HEK293T (cell line): ENCODE data around the gene PSPC1.

Source experiments
- ARNT ChIP-seq: fragments of 450-650 bp; IDR thresholded peaks from 2 replicates; pipeline ENCODE4 v1.6.1; 2017; ENCODE audit warnings: mild to moderate bottlenecking
- ELF4 ChIP-seq: fragments of 450-650 bp; IDR thresholded peaks from 2 replicates; pipeline ENCODE4 v1.6.1; 2017; ENCODE audit warnings: antibody characterized with exemption
- FOXM1 ChIP-seq: fragments of 450-650 bp; IDR thresholded peaks from 2 replicates; pipeline ENCODE4 v1.6.1; 2017; ENCODE audit warnings: mild to moderate bottlenecking, borderline replicate concordance
- L3MBTL2 ChIP-seq: fragments of 450-650 bp; conservative IDR thresholded peaks from 2 replicates; pipeline ENCODE4 v1.6.1; 2016; ENCODE audit warnings: mild to moderate bottlenecking
- PKNOX1 ChIP-seq: fragments of 450-650 bp; IDR thresholded peaks from 2 replicates; pipeline ENCODE4 v1.6.1; 2016
- SP1 ChIP-seq: fragments of 450-650 bp; IDR thresholded peaks from 2 replicates; pipeline ENCODE4 v1.6.1; 2017
- TARDBP ChIP-seq: fragments of 450-650 bp; IDR thresholded peaks from 2 replicates; pipeline ENCODE4 v1.6.1; 2016

GRCh38 chr13:19791953-19792537 is 9.3 kb upstream of the PSPC1 start:
- TF ChIP-seq FOXM1 (no peak), PKNOX1 (no peak), ELF4 (no peak), ARNT (no peak), TARDBP (no peak), SP1 (no peak), L3MBTL2 (no peak)
